H9 (cell line): ENCODE measurements around the gene DMXL2. TPM values are rescaled to one million over a fixed set of nuclear protein-coding genes. Genes with fewer than 3 reads are reported as not detected.

Experiments used
- DNase-seq: peaks from one replicate; pipeline ENCODE4 v3.0.0-alpha.2; 2017
- H2AFZ ChIP-seq: one replicate; pipeline ENCODE4 v1.6.1; 2013; ENCODE audit warnings: mild to moderate bottlenecking, low read length, control low read depth, moderate library complexity
- H2AK5ac ChIP-seq: 2 replicates; pipeline ENCODE4 v1.6.1; 2013; ENCODE audit warnings: low read length, control low read depth, mixed read lengths; ENCODE audit not compliant: insufficient read length
- H2BK120ac ChIP-seq: one replicate; pipeline ENCODE4 v1.6.1; 2013; ENCODE audit warnings: low read depth, mild to moderate bottlenecking, low read length, control low read depth, inconsistent platforms; ENCODE audit not compliant: poor library complexity, severe bottlenecking
- H2BK12ac ChIP-seq: 2 replicates; pipeline ENCODE4 v1.6.1; 2013; ENCODE audit warnings: low read length, control low read depth, mixed read lengths, low read depth; ENCODE audit not compliant: insufficient read length
- H2BK15ac ChIP-seq: 2 replicates; pipeline ENCODE4 v1.6.1; 2013; ENCODE audit warnings: low read depth, low read length, control low read depth
- H2BK20ac ChIP-seq: one replicate; pipeline ENCODE4 v1.6.1; 2013; ENCODE audit warnings: low read depth, mild to moderate bottlenecking, low read length, control low read depth, inconsistent platforms; ENCODE audit not compliant: poor library complexity, severe bottlenecking
- H2BK5ac ChIP-seq: 2 replicates; pipeline ENCODE4 v1.6.1; 2013; ENCODE audit warnings: low read length, control low read depth, mixed read lengths; ENCODE audit not compliant: insufficient read length
- H3K14ac ChIP-seq: 2 replicates; pipeline ENCODE4 v1.6.1; 2013; ENCODE audit warnings: low read length, control low read depth; ENCODE audit not compliant: insufficient read depth
- H3K18ac ChIP-seq: 2 replicates; pipeline ENCODE4 v1.6.1; 2013; ENCODE audit warnings: low read depth, mild to moderate bottlenecking, mixed read lengths, low read length, control low read depth; ENCODE audit not compliant: insufficient read length
- H3K23ac ChIP-seq: 2 replicates; pipeline ENCODE4 v1.6.1; 2013; ENCODE audit warnings: low read length, control low read depth, mixed read lengths, low read depth; ENCODE audit not compliant: insufficient read length
- H3K23me2 ChIP-seq: 2 replicates; pipeline ENCODE4 v1.6.1; 2013; ENCODE audit warnings: low read depth, mild to moderate bottlenecking, mixed read lengths, low read length, control low read depth; ENCODE audit not compliant: insufficient read length, poor library complexity, severe bottlenecking
- H3K27ac ChIP-seq: 2 replicates; pipeline ENCODE4 v1.5.1; 2013; ENCODE audit warnings: low read length, control low read depth, mixed read lengths, low read depth; ENCODE audit not compliant: insufficient read length
- H3K27me3 ChIP-seq: 2 replicates; pipeline ENCODE4 v1.6.1; 2013; ENCODE audit warnings: low read length, control low read depth, inconsistent platforms; ENCODE audit not compliant: insufficient read depth
- H3K4ac ChIP-seq: 2 replicates; pipeline ENCODE4 v1.6.1; 2013; ENCODE audit warnings: low read depth, mild to moderate bottlenecking, control low read depth, inconsistent platforms, low read length, moderate library complexity
- H3K4me1 ChIP-seq: 2 replicates; pipeline ENCODE4 v1.6.1; 2013; ENCODE audit warnings: low read length, control low read depth, inconsistent platforms; ENCODE audit not compliant: insufficient read depth
- H3K4me2 ChIP-seq: 2 replicates; pipeline ENCODE4 v1.6.1; 2013; ENCODE audit warnings: low read length, control low read depth, mixed read lengths; ENCODE audit not compliant: insufficient read length, insufficient read depth
- H3K56ac ChIP-seq: 2 replicates; pipeline ENCODE4 v1.6.1; 2013; ENCODE audit warnings: low read depth, mild to moderate bottlenecking, mixed read lengths, low read length, control low read depth; ENCODE audit not compliant: insufficient read length
- H3K79me1 ChIP-seq: 2 replicates; pipeline ENCODE4 v1.6.1; 2013; ENCODE audit warnings: low read depth, mild to moderate bottlenecking, moderate library complexity, low read length, control low read depth, inconsistent platforms; ENCODE audit not compliant: insufficient read depth, poor library complexity, severe bottlenecking
- H3K79me2 ChIP-seq: 2 replicates; pipeline ENCODE4 v1.6.1; 2013; ENCODE audit warnings: low read length, control low read depth, inconsistent platforms; ENCODE audit not compliant: insufficient read depth
- H3K9ac ChIP-seq: 2 replicates; pipeline ENCODE4 v1.6.1; 2013; ENCODE audit warnings: low read length, control low read depth, mixed read lengths; ENCODE audit not compliant: insufficient read length; ENCODE audit errors: extremely low read depth
- H3K9me3 ChIP-seq: one replicate; pipeline ENCODE4 v1.6.1; 2013; ENCODE audit warnings: low read depth, low read length, inconsistent platforms; ENCODE audit not compliant: control insufficient read depth
- H3T11ph ChIP-seq: one replicate; pipeline ENCODE4 v1.6.1; 2013; ENCODE audit warnings: mild to moderate bottlenecking, low read length, control low read depth, inconsistent platforms
- H4K20me1 ChIP-seq: one replicate; pipeline ENCODE4 v1.6.1; 2013; ENCODE audit not compliant: control insufficient read depth, insufficient read length, insufficient read depth
- H4K5ac ChIP-seq: 2 replicates; pipeline ENCODE4 v1.6.1; 2013; ENCODE audit warnings: low read depth, mild to moderate bottlenecking, mixed read lengths, low read length, control low read depth; ENCODE audit not compliant: insufficient read length
- H4K8ac ChIP-seq: replicated peaks from 2 replicates; pipeline ENCODE4 v1.6.1; 2013; ENCODE audit warnings: low read length, control low read depth, mixed read lengths, low read depth; ENCODE audit not compliant: insufficient read length
- H4K91ac ChIP-seq: 2 replicates; pipeline ENCODE4 v1.6.1; 2013; ENCODE audit warnings: low read depth, mild to moderate bottlenecking, moderate library complexity, mixed read lengths, low read length, control low read depth; ENCODE audit not compliant: insufficient read length
- H3K27ac Mint-ChIP-seq, 3 experiments: 2 replicates in 2 of 3; 3 replicates in 1 of 3; pipeline ENCODE4 v1.8.0; 2020 to 2021; ENCODE audit warnings: mixed read lengths in 3 of 3, mild to moderate bottlenecking in 1 of 3, moderate library complexity in 1 of 3
- H3K27me3 Mint-ChIP-seq: 2 replicates; pipeline ENCODE4 v1.8.0; 2021; ENCODE audit warnings: low read depth, mild to moderate bottlenecking, moderate library complexity, mixed read lengths
- H3K36me3 Mint-ChIP-seq, 3 experiments: 2 replicates in 2 of 3; 3 replicates in 1 of 3; pipeline ENCODE4 v1.8.0; 2020 to 2021; ENCODE audit warnings: low read depth in 3 of 3, mixed read lengths in 3 of 3; ENCODE audit not compliant: insufficient read depth in 1 of 3
- H3K4me1 Mint-ChIP-seq, 2 experiments: 2 replicates each; pipeline ENCODE4 v1.8.0; 2020; ENCODE audit warnings: mixed read lengths in 2 of 2
- H3K4me3 Mint-ChIP-seq, 2 experiments: 2 replicates in 1 of 2; 3 replicates in 1 of 2; pipeline ENCODE4 v1.8.0; 2020 to 2021; ENCODE audit warnings: mild to moderate bottlenecking in 2 of 2, mixed read lengths in 2 of 2, moderate library complexity in 1 of 2
- H3K9me3 Mint-ChIP-seq, 2 experiments: 2 replicates in 1 of 2; 3 replicates in 1 of 2; pipeline ENCODE4 v1.8.0; 2020; ENCODE audit warnings: mild to moderate bottlenecking in 2 of 2, mixed read lengths in 2 of 2, moderate library complexity in 1 of 2
- CTCF ChIP-seq: fragments of 200-600 bp; sonication (generic); conservative IDR thresholded peaks from 3 replicates; pipeline ENCODE4 v1.8.0; 2021; ENCODE audit warnings: antibody characterized with exemption, mild to moderate bottlenecking
- WGBS: extraction: QIAGEN DNeasy Blood & Tissue Kit; methylation state at CpG from one replicate; pipeline ENCODE4 v1.1.7; 2013; ENCODE audit warnings: missing lambda C conversion rate, low lambda C conversion rate, mixed read lengths; ENCODE audit not compliant: insufficient read length; ENCODE audit errors: extremely low coverage; 5-methylcytosine and 5-hydroxymethylcytosine counted together
- total RNA-seq: library from RNA; stranded (reverse); gene quantifications from 2 replicates; pipeline ENCODE4 v1.2.1, GENCODE V29; 2021

The DMXL2 gene
- total RNA-seq, 1 experiment from 2014 or later = 13.9 TPM

DNA sequence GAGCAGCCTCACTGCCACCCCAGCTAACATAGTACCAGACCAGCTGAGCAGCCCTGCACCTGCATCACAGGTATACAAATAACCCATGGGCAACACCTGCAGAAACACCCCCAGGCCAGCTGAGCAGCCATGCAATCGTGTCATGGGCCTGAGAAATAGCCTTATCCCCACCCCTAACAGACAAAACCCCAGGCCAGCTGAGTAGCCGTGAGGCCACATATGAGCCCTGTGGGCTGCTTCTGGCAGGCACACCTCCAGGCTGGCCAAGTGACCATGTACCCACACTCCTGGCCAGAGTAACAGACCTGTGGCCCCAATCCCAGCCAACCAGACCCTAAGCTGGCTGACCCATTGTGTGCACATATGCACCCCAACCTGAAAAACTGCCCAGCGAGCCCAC, 138.6 kb downstream of the DMXL2 start:
- no peaks in the 10 kb centered on the region for H3K27me3 Mint-ChIP-seq
- H3K9me3 Mint-ChIP-seq = peaks cover 9 to 10% of the 10 kb centered on the region in 2 experiments
- Histone ChIP-seq H3K4me1 (no peaks in the 10 kb centered on the region), H3K79me2 (no peaks in the 10 kb centered on the region), H2BK15ac (no peak overlapping the region), H3T11ph (no peak overlapping the region), H3K27ac (no peak overlapping the region), H2BK20ac (no peak overlapping the region), H3K9ac (no peak overlapping the region), H4K20me1 (no peaks in the 10 kb centered on the region), H2BK120ac (no peak overlapping the region), H2AFZ (no peak overlapping the region), H2BK12ac (no peak overlapping the region), H3K23me2 (no peaks in the 10 kb centered on the region), H3K23ac (no peak overlapping the region), H2AK5ac (no peak overlapping the region), H3K4me2 (no peak overlapping the region), H2BK5ac (no peak overlapping the region), H4K8ac (no peak overlapping the region), H3K9me3 (no peaks in the 10 kb centered on the region), H3K56ac (no peak overlapping the region), H3K14ac (no peak overlapping the region), H4K91ac (no peak overlapping the region), H4K5ac (no peak overlapping the region), H3K27me3 (no peaks in the 10 kb centered on the region; the same call in 1 of the 2 replicates), H3K79me1 (no peaks in the 10 kb centered on the region), H3K4ac (no peak overlapping the region), H3K18ac (no peak overlapping the region)
- H3K27ac Mint-ChIP-seq = no peak overlapping the region; a peak in 1 of 7 replicates
- DNase-seq = no peak
- WGBS = no CpG with 5 or more reads among the region's 3 CpGs
- H3K4me1 Mint-ChIP-seq = no peaks in the 10 kb centered on the region
- peaks cover 12 to 17% (median 13%) of the 10 kb centered on the region in 3 experiments for H3K36me3 Mint-ChIP-seq
- H3K4me3 Mint-ChIP-seq = no peak overlapping the region
- no peak for TF ChIP-seq CTCF
